ENCODE data around the gene WDCP. TPM values are rescaled to one million over a fixed set of nuclear protein-coding genes. Genes with fewer than 3 reads are reported as not detected.

Gene WDCP
- total RNA-seq, 1 donor from 2014 or later: 9.3 TPM

GRCh38 chr2:24008672-24009366, 38.4 kb downstream of the WDCP start:
- no peak for DNase-seq
- Histone ChIP-seq H3K27me3 (peaks cover 27% of the 10 kb centered on the region), H3K4me1 (peaks cover 12% of the 10 kb centered on the region), H3K27ac (no peak overlapping the region), H3K36me3 (no peaks in the 10 kb centered on the region), H3K9me3 (no peaks in the 10 kb centered on the region), H3K4me3 (no peak overlapping the region)
- TF ChIP-seq, protein P1, sequence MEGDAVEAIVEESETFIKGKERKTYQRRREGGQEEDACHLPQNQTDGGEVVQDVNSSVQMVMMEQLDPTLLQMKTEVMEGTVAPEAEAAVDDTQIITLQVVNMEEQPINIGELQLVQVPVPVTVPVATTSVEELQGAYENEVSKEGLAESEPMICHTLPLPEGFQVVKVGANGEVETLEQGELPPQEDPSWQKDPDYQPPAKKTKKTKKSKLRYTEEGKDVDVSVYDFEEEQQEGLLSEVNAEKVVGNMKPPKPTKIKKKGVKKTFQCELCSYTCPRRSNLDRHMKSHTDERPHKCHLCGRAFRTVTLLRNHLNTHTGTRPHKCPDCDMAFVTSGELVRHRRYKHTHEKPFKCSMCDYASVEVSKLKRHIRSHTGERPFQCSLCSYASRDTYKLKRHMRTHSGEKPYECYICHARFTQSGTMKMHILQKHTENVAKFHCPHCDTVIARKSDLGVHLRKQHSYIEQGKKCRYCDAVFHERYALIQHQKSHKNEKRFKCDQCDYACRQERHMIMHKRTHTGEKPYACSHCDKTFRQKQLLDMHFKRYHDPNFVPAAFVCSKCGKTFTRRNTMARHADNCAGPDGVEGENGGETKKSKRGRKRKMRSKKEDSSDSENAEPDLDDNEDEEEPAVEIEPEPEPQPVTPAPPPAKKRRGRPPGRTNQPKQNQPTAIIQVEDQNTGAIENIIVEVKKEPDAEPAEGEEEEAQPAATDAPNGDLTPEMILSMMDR (IDR thresholded peaks at IDR 0.05): no peak
- ATAC-seq: no peak
- intact Hi-C loops (cut with DNase I): no loop called here

DNA sequence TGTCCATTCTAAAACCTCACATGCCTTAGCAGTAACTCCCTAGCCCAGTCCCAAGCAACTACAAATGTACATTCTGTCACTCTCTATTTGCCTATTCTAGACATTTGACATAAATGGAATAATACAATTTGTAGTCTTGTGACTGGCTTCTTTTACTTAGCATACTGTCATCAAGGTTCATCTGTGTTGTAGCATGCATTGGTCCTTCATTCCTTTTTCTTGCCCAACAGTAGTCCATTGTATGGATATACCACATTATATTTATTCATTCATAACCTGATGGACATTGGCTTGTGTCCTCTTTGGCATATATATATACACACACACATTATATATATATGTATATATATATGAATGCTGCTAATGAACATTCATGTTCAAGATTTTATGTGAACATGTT, 39.5 kb downstream of the WDCP start:
- H3K4me3 ChIP-seq: no peak overlapping the region
- no peaks in the 10 kb centered on the region for H3K36me3 ChIP-seq
- no peak overlapping the region for H3K27ac ChIP-seq
- TF ChIP-seq, protein P1 (IDR thresholded peaks at IDR 0.05): no peak
- ATAC-seq (no peak), DNase-seq (no peak)
- H3K27me3 ChIP-seq: peaks cover 27% of the 10 kb centered on the region
- no peaks in the 10 kb centered on the region for H3K9me3 ChIP-seq
- H3K4me1 ChIP-seq: peaks cover 12% of the 10 kb centered on the region
- intact Hi-C loops (cut with DNase I): no loop called here

- H3K27ac ChIP-seq: no peak overlapping the region
- no peaks in the 10 kb centered on the region for H3K4me1 ChIP-seq
- H3K4me3 ChIP-seq: no peak overlapping the region
- TF ChIP-seq, protein P1 (IDR thresholded peaks at IDR 0.05): no peak
- DNase-seq (no peak), ATAC-seq (no peak)
- H3K9me3 ChIP-seq: no peaks in the 10 kb centered on the region
- intact Hi-C loops (cut with DNase I): no loop called here
- H3K36me3 ChIP-seq: peaks cover 8% of the 10 kb centered on the region
- H3K27me3 ChIP-seq: no peaks in the 10 kb centered on the region
Measured at GRCh38 chr2:23994567-23994966, 52.6 kb downstream of the WDCP start.

DNA sequence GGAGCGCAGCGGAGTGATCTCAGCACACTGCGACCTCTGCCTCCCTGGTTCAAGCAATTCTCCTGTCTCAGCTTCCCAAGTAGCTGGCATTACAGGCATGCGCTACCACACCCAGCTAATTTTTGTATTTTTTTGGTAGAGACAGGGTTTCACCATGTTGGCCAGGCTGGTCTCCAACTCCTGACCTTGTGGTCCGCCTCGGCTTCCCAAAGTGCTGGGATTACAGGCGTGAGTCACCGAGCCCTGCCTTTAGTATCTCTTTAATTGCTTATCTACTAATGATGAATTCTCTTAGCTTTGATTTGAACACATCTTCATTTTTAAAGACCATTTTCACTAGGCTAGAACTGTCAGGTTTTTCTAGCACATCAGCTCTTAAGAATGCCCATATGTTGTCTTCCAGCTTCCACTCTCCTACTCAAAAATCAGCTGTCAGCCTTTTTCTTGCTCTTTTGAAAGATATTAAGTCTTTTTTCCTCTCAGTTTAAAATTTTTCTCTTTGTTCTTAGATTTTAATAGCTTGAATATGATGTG, 53.4 kb downstream of the WDCP start:
- H3K9me3 ChIP-seq: no peaks in the 10 kb centered on the region
- no peak overlapping the region for H3K27ac ChIP-seq
- peaks cover 5% of the 10 kb centered on the region for H3K36me3 ChIP-seq
- intact Hi-C loops (cut with DNase I): no loop called here
- H3K4me3 ChIP-seq: no peak overlapping the region
- no peak for ATAC-seq
- TF ChIP-seq, protein P1 (IDR thresholded peaks at IDR 0.05): no peak
- no peaks in the 10 kb centered on the region for H3K4me1 ChIP-seq
- DNase-seq: no peak
- H3K27me3 ChIP-seq: no peaks in the 10 kb centered on the region

DNA sequence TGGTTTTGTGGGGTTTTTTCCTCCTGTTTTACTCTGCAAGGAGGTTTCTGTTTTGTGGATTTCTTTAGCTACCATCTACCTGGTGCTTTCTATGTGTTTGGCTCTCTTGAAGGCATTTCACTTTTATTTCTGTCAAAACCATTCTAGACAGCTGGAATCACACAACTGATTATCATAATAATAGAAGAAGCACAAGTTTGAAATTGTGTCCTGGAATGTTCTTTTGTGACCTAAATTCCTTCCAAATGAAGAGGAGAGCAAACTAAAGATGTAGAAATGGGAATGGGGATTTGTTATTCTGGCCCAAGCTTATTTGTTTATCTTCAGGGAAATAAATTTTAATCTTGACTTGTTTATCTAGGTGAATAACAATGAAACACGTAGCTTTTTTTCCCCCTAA, 54.3 kb downstream of the WDCP start:
- no peaks in the 10 kb centered on the region for H3K27me3 ChIP-seq
- no peaks in the 10 kb centered on the region for H3K9me3 ChIP-seq
- H3K4me3 ChIP-seq: no peak overlapping the region
- no peaks in the 10 kb centered on the region for H3K36me3 ChIP-seq
- no peak overlapping the region for H3K27ac ChIP-seq
- DNase-seq: no peak
- H3K4me1 ChIP-seq: no peaks in the 10 kb centered on the region
- intact Hi-C loops (cut with DNase I): no loop called here
- TF ChIP-seq, protein P1 (IDR thresholded peaks at IDR 0.05): no peak
- no peak for ATAC-seq
